Osteoblast (primary cell): Measurements from ENCODE around the gene HK1. TPM values are rescaled to one million over a fixed set of nuclear protein-coding genes. Genes with fewer than 3 reads are reported as not detected.

ENCODE experiments used
- DNase-seq: peaks from one replicate; pipeline ENCODE4 v3.0.0; 2011; ENCODE audit warnings: low spot score, mixed read lengths; ENCODE audit not compliant: insufficient read length; ENCODE audit errors: missing footprints
- H2AFZ ChIP-seq: 2 replicates; pipeline ENCODE4 v1.6.0; 2011; ENCODE audit warnings: mild to moderate bottlenecking, low read length
- H3K27ac ChIP-seq: 2 replicates; pipeline ENCODE4 v1.5.1; 2011; ENCODE audit warnings: mild to moderate bottlenecking, low read depth, low read length, moderate library complexity
- H3K27me3 ChIP-seq: 2 replicates; pipeline ENCODE4 v1.6.0; 2012; ENCODE audit warnings: mild to moderate bottlenecking, control low read depth, inconsistent platforms, low read length, moderate library complexity; ENCODE audit not compliant: insufficient read depth
- H3K36me3 ChIP-seq: 2 replicates; pipeline ENCODE4 v1.5.1; 2011; ENCODE audit warnings: mild to moderate bottlenecking, low read length, control low read depth, moderate library complexity; ENCODE audit not compliant: insufficient read depth
- H3K4me1 ChIP-seq: 2 replicates; pipeline ENCODE4 v1.5.1; 2011; ENCODE audit warnings: mild to moderate bottlenecking, low read length, control low read depth, moderate library complexity; ENCODE audit not compliant: insufficient read depth
- H3K4me2 ChIP-seq: 2 replicates; pipeline ENCODE4 v1.6.0; 2011; ENCODE audit warnings: mild to moderate bottlenecking, low read length; ENCODE audit not compliant: insufficient read depth
- H3K4me3 ChIP-seq: fragments of 200-600 bp; sonication (generic); 3 replicates; pipeline ENCODE4 v1.5.1; 2012; ENCODE audit warnings: mild to moderate bottlenecking, low read length, inconsistent platforms; ENCODE audit not compliant: insufficient read depth
- H3K79me2 ChIP-seq: 2 replicates; pipeline ENCODE4 v1.6.0; 2012; ENCODE audit warnings: mild to moderate bottlenecking, low read length, control low read depth, inconsistent platforms; ENCODE audit not compliant: insufficient read depth
- H3K9me3 ChIP-seq: 2 replicates; pipeline ENCODE4 v1.5.1; 2011; ENCODE audit warnings: low read depth, low read length, control low read depth
- H4K20me1 ChIP-seq: 2 replicates; pipeline ENCODE4 v1.6.0; 2012; ENCODE audit warnings: mild to moderate bottlenecking, low read length, control low read depth; ENCODE audit not compliant: insufficient read depth
- CTCF ChIP-seq: IDR thresholded peaks from 2 replicates; pipeline ENCODE4 v1.5.1; 2011; ENCODE audit warnings: mild to moderate bottlenecking, low read depth, low read length, moderate library complexity; ENCODE audit errors: extremely low read depth
- total RNA-seq: library from RNA; depleted of rRNA; stranded (reverse); fragments of >200 nt; gene quantifications from 2 replicates; pipeline ENCODE4 v1.2.3, GENCODE V29; 2012

Gene HK1
- 99.6 and 111 TPM in 2 replicates for total RNA-seq

- H3K4me3 ChIP-seq: no peak within 1 kb of the TSS
- no peaks in the 10 kb centered on the region for H3K79me2 ChIP-seq
- peak; percentile 29 for DNase-seq
- H3K27me3 ChIP-seq: peaks cover 7% of the 10 kb centered on the region
- H3K27ac ChIP-seq: peak within 1 kb of the TSS; percentile 23
- H3K4me2 ChIP-seq: peak within 1 kb of the TSS; percentile 51
- H3K9me3 ChIP-seq: no peaks in the 10 kb centered on the region
- no peaks in the 10 kb centered on the region for H4K20me1 ChIP-seq
- peak within 1 kb of the TSS; percentile 90 for H2AFZ ChIP-seq
- H3K36me3 ChIP-seq: no peaks in the 10 kb centered on the region
- peaks cover 9% of the 10 kb centered on the region for H3K4me1 ChIP-seq
- no peak for TF ChIP-seq CTCF
Measured at GRCh38 chr10:69278446-69278963, at the start of gene HK1. HK1 (plus strand) TSS chr10:69278496.

GRCh38 chr10:69229616-69229916 lies 48.7 kb upstream of the HK1 start:
- no peak for DNase-seq
- no peaks in the 10 kb centered on the region for H3K36me3 ChIP-seq
- no peaks in the 10 kb centered on the region for H4K20me1 ChIP-seq
- H3K4me3 ChIP-seq: no peak overlapping the region
- peak overlapping the region; percentile 30 for H3K4me2 ChIP-seq
- peak overlapping the region; percentile 59 for H2AFZ ChIP-seq
- no peaks in the 10 kb centered on the region for H3K9me3 ChIP-seq
- no peak for TF ChIP-seq CTCF
- H3K27ac ChIP-seq: no peak overlapping the region
- no peaks in the 10 kb centered on the region for H3K79me2 ChIP-seq
- H3K27me3 ChIP-seq: no peaks in the 10 kb centered on the region
- H3K4me1 ChIP-seq: peaks cover 15% of the 10 kb centered on the region

- Histone ChIP-seq H3K4me3 (no peak overlapping the region), H3K27ac (no peak overlapping the region), H2AFZ (no peak overlapping the region), H3K9me3 (no peaks in the 10 kb centered on the region), H4K20me1 (no peaks in the 10 kb centered on the region), H3K4me1 (peaks cover 13% of the 10 kb centered on the region), H3K36me3 (no peaks in the 10 kb centered on the region), H3K4me2 (no peak overlapping the region), H3K79me2 (no peaks in the 10 kb centered on the region), H3K27me3 (no peaks in the 10 kb centered on the region)
- TF ChIP-seq CTCF: no peak
- DNase-seq: no peak
Measured at GRCh38 chr10:69230128-69230527, 48.2 kb upstream of the HK1 start.

GRCh38 chr10:69232252-69232651 lies 46.0 kb upstream of the HK1 start:
- Histone ChIP-seq H3K4me1 (peaks cover 9% of the 10 kb centered on the region), H3K27me3 (no peaks in the 10 kb centered on the region), H3K9me3 (no peaks in the 10 kb centered on the region), H4K20me1 (no peaks in the 10 kb centered on the region), H3K4me2 (peak overlapping the region; percentile 23), H3K27ac (no peak overlapping the region), H3K4me3 (no peak overlapping the region), H3K79me2 (no peaks in the 10 kb centered on the region), H3K36me3 (no peaks in the 10 kb centered on the region), H2AFZ (peak overlapping the region; percentile 64)
- no peak for TF ChIP-seq CTCF
- peak; percentile 97 for DNase-seq
